ENCODE data around the gene SYNE1. TPM values are rescaled to one million over a fixed set of nuclear protein-coding genes. Genes with fewer than 3 reads are reported as not detected.

SYNE1 gene
- total RNA-seq, 6 experiments from 2014 or later = 60.0 to 69.0 (median 66.9) TPM

DNA sequence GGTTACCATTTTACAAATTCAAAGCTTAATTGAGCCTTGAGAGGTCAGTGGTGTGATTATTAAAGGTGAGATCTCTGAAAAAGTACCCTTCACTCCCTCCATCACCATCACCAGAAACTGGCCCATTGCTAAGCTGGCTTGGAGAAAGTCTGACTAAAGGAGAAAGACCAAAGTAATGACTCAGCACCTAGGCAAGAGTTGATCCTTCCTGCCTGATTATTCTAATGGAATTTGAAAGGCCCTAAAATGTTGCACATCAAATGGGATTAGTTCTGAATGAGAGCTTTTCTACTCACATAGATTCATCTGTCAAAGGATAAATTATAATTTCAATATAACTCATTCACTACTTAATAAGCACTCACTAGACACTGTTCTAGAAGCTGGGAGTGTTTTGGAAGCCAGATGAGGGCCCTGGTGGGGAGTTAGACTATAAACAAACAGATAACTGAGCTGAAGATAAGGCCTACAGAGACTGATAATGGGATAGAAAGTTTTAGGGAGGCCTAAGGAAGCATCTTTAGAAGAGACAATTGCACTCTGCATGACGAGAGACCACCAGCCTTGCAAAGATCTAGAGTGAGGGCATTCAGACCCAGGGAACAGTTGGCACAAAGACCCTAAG lies 366.7 kb downstream of the SYNE1 start:
- H3K4me3 Mint-ChIP-seq = peak overlapping the region; percentile 38
- peaks cover 4% of the 10 kb centered on the region for H3K27me3 Mint-ChIP-seq (ENCODE audit: insufficient read depth)
- TF ChIP-seq, protein P1, sequence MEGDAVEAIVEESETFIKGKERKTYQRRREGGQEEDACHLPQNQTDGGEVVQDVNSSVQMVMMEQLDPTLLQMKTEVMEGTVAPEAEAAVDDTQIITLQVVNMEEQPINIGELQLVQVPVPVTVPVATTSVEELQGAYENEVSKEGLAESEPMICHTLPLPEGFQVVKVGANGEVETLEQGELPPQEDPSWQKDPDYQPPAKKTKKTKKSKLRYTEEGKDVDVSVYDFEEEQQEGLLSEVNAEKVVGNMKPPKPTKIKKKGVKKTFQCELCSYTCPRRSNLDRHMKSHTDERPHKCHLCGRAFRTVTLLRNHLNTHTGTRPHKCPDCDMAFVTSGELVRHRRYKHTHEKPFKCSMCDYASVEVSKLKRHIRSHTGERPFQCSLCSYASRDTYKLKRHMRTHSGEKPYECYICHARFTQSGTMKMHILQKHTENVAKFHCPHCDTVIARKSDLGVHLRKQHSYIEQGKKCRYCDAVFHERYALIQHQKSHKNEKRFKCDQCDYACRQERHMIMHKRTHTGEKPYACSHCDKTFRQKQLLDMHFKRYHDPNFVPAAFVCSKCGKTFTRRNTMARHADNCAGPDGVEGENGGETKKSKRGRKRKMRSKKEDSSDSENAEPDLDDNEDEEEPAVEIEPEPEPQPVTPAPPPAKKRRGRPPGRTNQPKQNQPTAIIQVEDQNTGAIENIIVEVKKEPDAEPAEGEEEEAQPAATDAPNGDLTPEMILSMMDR (IDR thresholded peaks at IDR 0.05) = no peak
- peaks cover 26% of the 10 kb centered on the region for H3K36me3 Mint-ChIP-seq (ENCODE audit: low read depth)
- DNase-seq = peak; percentile 55
- H3K27ac Mint-ChIP-seq = peak overlapping the region; percentile 75
- no peaks in the 10 kb centered on the region for H3K9me3 Mint-ChIP-seq
- peaks cover 93% of the 10 kb centered on the region for H3K4me1 Mint-ChIP-seq (ENCODE audit: low read depth)

GRCh38 chr6:152268846-152269442 lies 368.2 kb downstream of the SYNE1 start:
- Mint-ChIP-seq H3K9me3 (no peaks in the 10 kb centered on the region), H3K27ac (peak overlapping the region; percentile 80), H3K4me3 (peak overlapping the region; percentile 43), H3K4me1 (ENCODE audit: low read depth) (peaks cover 82% of the 10 kb centered on the region), H3K36me3 (ENCODE audit: low read depth) (peaks cover 26% of the 10 kb centered on the region), H3K27me3 (ENCODE audit: insufficient read depth) (peaks cover 4% of the 10 kb centered on the region)
- TF ChIP-seq, protein P1 (IDR thresholded peaks at IDR 0.05) = no peak
- DNase-seq = no peak

- no peaks in the 10 kb centered on the region for H3K9me3 Mint-ChIP-seq
- no peak for DNase-seq
- peaks cover 75% of the 10 kb centered on the region for H3K4me1 Mint-ChIP-seq (ENCODE audit: low read depth)
Measured at GRCh38 chr6:152267967-152268845, 369.0 kb downstream of the SYNE1 start.

DNA sequence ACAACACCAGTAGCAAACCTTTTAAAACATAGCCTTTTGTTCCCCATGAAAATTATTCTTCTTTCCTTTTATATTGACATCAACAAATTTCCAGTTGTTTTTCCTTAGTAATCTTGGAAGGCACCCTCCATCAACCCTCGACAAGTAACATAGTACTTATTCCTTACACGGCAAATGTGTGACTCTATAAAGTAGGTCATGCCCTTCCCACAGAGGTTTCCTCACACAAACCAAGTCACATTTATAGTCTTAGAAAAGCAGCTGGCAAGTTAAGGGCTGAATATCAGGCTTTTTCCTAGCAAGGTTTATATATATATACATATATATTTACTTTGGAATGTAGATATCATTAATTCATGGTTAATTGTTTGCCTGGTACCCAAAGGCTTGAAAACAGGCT lies 371.5 kb downstream of the SYNE1 start:
- Mint-ChIP-seq H3K36me3 (ENCODE audit: low read depth) (peaks cover 25% of the 10 kb centered on the region), H3K27ac (no peak overlapping the region), H3K9me3 (no peaks in the 10 kb centered on the region), H3K27me3 (ENCODE audit: insufficient read depth) (no peaks in the 10 kb centered on the region; the same call in 1 of the 2 replicates), H3K4me1 (ENCODE audit: low read depth) (peaks cover 49% of the 10 kb centered on the region), H3K4me3 (no peak overlapping the region)
- TF ChIP-seq, protein P1 (IDR thresholded peaks at IDR 0.05) = no peak
- DNase-seq = no peak

More at GRCh38 chr6:152267967-152268845, 369.0 kb downstream of the SYNE1 start:
- Mint-ChIP-seq H3K27me3 (ENCODE audit: insufficient read depth) (no peaks in the 10 kb centered on the region; the same call in 1 of the 2 replicates), H3K27ac (no peak overlapping the region; the same call in 1 of the 2 replicates), H3K36me3 (ENCODE audit: low read depth) (peaks cover 26% of the 10 kb centered on the region), H3K4me3 (no peak overlapping the region; the same call in 1 of the 2 replicates)
- TF ChIP-seq, protein P1 (IDR thresholded peaks at IDR 0.05) = peak; percentile 86

DNA sequence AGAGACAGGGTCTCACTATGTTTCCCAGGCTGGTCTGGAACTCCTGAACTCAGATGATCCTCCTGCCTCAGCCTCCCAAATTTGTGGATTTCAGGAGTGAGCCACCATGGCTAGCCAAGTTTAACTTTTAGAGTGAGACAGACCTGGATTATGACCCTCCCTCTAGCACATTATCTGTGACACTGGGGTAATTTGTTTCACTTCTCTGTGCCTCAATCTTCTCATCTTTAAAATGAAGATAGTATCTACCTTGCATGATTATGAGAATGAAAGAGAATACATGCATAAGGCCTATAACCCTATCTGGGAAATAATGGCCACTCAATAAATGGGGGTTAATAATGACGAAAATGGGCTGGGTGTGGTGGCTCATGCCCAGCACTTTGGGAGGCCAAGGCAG lies 373.6 kb downstream of the SYNE1 start:
- Mint-ChIP-seq H3K4me3 (no peak overlapping the region), H3K36me3 (ENCODE audit: low read depth) (peaks cover 30% of the 10 kb centered on the region), H3K4me1 (ENCODE audit: low read depth) (peaks cover 28% of the 10 kb centered on the region), H3K27ac (no peak overlapping the region), H3K9me3 (no peaks in the 10 kb centered on the region), H3K27me3 (ENCODE audit: insufficient read depth) (no peaks in the 10 kb centered on the region)
- TF ChIP-seq, protein P1 (IDR thresholded peaks at IDR 0.05) = no peak
- DNase-seq = no peak
